NB4 (cell line): ENCODE results near the gene KCNIP2.

ENCODE experiments used
- DNase-seq: peaks from one replicate; pipeline ENCODE4 v3.0.0; 2010; ENCODE audit warnings: low read depth
- H3K4me3 ChIP-seq: one replicate; pipeline ENCODE4 v1.5.1; 2011; ENCODE audit warnings: mild to moderate bottlenecking, low read depth, low read length, moderate library complexity
- CTCF ChIP-seq: IDR thresholded peaks from one replicate; pipeline ENCODE4 v1.5.1; 2012; ENCODE audit warnings: low read depth, low read length
- MAX ChIP-seq: IDR thresholded peaks from 2 replicates; pipeline ENCODE4 v1.6.1; 2011; ENCODE audit warnings: low read depth, low read length
- MYC ChIP-seq: IDR thresholded peaks from 2 replicates; pipeline ENCODE4 v1.6.1; 2011; ENCODE audit warnings: low read depth, low read length
- POLR2A ChIP-seq: IDR thresholded peaks from 2 replicates; pipeline ENCODE4 v1.6.1; 2011; ENCODE audit warnings: mild to moderate bottlenecking; ENCODE audit not compliant: insufficient read length; ENCODE audit errors: extremely low read depth

The KCNIP2 gene

GRCh38 chr10:101827919-101828600 is 15.5 kb downstream of the KCNIP2 start:
- TF ChIP-seq CTCF (no peak), POLR2A (no peak), MAX (no peak), MYC (no peak)
- no peak for DNase-seq

GRCh38 chr10:101826852-101827434 is 16.7 kb downstream of the KCNIP2 start:
- TF ChIP-seq POLR2A (no peak), CTCF (no peak), MYC (no peak), MAX (no peak)
- no peak for DNase-seq

More at GRCh38 chr10:101827919-101828600, 15.5 kb downstream of the KCNIP2 start:
- no peak overlapping the region for H3K4me3 ChIP-seq

GRCh38 chr10:101824736-101825135 is 18.9 kb downstream of the KCNIP2 start:
- DNase-seq: no peak
- H3K4me3 ChIP-seq: no peak overlapping the region
- TF ChIP-seq CTCF (no peak), MYC (no peak), MAX (no peak), POLR2A (no peak)

More at GRCh38 chr10:101826852-101827434, 16.7 kb downstream of the KCNIP2 start:
- H3K4me3 ChIP-seq: no peak overlapping the region

GRCh38 chr10:101818872-101819633 is 24.5 kb downstream of the KCNIP2 start:
- no peak for DNase-seq
- peak overlapping the region; percentile 82 for H3K4me3 ChIP-seq
- TF ChIP-seq CTCF (no peak), MAX (peak; percentile 59; the same call in 1 of the 2 replicates), POLR2A (no peak), MYC (0 out of 2 replicates have a peak, but pooled peaks have one; percentile 71)

- DNase-seq: peak; percentile 100
- peak; percentile 99 for TF ChIP-seq POLR2A
- peak; percentile 66 for TF ChIP-seq MAX
- no peak for TF ChIP-seq CTCF
- peak; percentile 50; the same call in 1 of the 2 replicates for TF ChIP-seq MYC
- peak within 1 kb of the TSS; percentile 82 for H3K4me3 ChIP-seq
Measured at GRCh38 chr10:101818119-101818871, 25.3 kb downstream of the KCNIP2 start, which contains the start of gene OGA. Gene OGA, minus strand, starts transcription at chr10:101818444. Its CDS starts 422 bp downstream, at chr10:101818022.
